ENCODE data around the gene NCAPG2. TPM values are rescaled to one million over a fixed set of nuclear protein-coding genes. Genes with fewer than 3 reads are reported as not detected.
"Not testable (repeated sequence)": the region's sequence is repeated elsewhere in the genome, so short reads cannot be mapped to it uniquely, and the experiment has no call there.

The NCAPG2 gene
- total RNA-seq, 1 experiment from 2014 or later = 27.5 TPM

DNA sequence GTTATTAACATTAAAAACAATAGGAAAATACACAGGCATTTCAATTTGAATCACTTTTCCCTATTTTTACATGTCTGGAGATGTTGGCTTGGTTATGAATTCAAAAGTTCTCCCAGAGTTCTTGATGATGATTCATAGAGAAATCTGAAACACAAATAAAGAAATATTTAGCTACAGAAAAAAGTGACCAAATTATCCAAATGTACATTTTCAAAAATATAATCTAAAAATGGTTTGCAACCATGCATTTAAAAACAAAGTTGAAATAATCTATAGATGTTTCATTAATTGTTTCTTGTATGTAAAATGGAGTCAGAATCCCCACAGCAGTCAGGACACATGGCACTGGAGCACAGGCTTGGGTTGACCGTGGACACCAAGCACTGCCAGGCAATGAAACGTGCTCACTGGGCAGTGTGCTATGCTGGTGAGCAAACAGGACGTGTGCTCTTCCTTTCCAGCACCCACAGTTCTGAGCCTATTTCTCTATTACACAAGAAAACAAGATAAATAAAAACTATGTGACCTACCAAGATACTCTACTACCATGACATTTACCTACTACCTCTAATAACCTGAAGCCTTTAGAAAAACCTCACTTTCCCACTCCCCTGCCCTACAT, 72.9 kb downstream of the NCAPG2 start:
- no peak for DNase-seq (ENCODE audit: low read depth, low spot score)
- in situ Hi-C loops (cut with HindIII; ENCODE audit: low pct_unique_long_range_greater_than_20kb, low sequenced_read_pairs) = no loop called here

DNA sequence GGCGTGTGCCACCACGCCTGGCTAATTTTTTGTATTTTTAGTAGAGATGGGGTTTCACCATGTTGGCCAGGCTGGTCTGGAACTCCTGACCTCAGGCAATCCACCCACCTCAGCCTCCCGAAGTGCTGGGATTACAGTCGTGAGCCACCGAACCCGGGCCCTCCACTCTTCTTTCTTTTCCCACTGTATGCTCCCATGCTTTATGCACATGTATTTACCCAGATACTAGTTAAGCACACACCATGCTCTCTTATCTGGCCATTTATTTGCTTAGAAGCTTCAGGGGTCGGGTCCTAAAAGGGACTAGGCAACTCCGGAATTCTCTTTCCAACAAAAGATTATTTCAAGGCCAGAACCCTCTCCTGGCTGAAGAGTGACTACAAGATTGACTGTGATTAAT, 78.3 kb downstream of the NCAPG2 start:
- not testable (repeated sequence) for DNase-seq (ENCODE audit: low read depth, low spot score)

DNA sequence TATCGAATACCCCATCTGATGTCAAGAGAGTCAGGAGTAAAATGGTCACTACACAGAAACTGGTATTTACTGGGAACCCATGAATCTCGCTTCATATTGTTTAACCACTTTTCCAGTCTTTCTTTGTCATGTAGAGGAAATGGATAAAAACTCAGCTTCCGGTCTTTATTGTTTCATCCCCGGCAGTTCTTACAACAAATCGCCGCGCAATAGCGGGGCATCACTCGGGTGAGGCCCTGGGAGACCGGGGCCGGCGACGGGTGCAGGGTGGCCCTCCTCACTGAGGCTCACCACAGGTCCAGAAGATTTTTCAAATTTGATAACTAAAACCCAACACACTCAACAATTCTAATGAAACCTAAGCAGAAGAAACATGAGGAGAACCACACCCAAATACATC, 81.4 kb downstream of the NCAPG2 start:
- in situ Hi-C loops (cut with HindIII; ENCODE audit: low pct_unique_long_range_greater_than_20kb, low sequenced_read_pairs) = no loop called here

More for the DNA sequence above, 78.3 kb downstream of the NCAPG2 start:
- in situ Hi-C loops (cut with HindIII; ENCODE audit: low pct_unique_long_range_greater_than_20kb, low sequenced_read_pairs) = not testable (repeated sequence)

DNA sequence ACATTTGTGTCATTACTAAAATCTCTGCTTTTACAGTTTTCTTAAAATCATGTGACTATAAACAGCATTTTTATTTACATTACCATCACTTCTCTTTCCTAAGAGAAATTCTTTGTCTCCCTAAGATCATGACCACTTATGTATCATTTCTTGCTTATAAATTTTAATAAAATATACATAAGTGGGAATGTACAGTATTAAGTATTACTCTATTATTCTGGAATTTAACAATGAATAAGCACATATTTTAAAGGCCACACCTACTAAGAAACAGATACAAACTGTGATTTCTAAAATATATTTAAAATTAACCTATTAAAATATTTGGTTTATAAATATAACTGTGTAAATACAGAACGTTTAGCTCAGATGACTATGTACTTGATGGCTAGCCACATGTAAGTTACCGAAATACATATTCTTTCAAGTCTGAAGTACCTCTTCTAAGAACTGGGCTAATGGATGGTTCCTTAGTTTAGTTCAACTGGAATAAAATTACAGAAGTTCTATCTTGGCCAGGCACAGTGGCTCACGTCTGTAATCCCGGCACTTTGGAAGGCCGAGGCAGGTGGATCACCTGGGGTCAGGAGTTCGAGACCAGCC, 83.7 kb downstream of the NCAPG2 start:
- in situ Hi-C loops (cut with HindIII; ENCODE audit: low pct_unique_long_range_greater_than_20kb, low sequenced_read_pairs) = no loop called here
- DNase-seq (ENCODE audit: low read depth, low spot score) = no peak

More for the DNA sequence above, 81.4 kb downstream of the NCAPG2 start:
- DNase-seq (ENCODE audit: low read depth, low spot score) = no peak

DNA sequence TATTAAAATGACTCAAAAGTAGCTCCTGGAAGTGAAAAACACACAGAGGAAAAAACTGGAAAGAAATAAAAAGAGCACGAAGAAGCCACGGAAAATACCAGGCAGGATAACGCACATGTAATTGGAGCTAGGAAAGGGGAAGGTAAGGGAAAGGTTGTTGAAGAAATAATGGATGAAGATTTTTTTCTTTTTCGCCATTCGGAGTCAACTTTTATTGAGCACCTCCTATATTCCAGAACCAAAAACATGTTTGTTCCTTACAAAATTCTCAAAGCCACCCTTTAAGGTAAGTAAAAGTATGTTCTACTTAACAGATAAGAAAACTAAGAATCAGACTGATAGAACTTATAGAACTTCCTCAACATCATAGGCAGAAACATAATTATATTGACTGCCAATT, 84.2 kb downstream of the NCAPG2 start:
- no peak for DNase-seq (ENCODE audit: low read depth, low spot score)
- in situ Hi-C loops (cut with HindIII; ENCODE audit: low pct_unique_long_range_greater_than_20kb, low sequenced_read_pairs) = no loop called here

DNA sequence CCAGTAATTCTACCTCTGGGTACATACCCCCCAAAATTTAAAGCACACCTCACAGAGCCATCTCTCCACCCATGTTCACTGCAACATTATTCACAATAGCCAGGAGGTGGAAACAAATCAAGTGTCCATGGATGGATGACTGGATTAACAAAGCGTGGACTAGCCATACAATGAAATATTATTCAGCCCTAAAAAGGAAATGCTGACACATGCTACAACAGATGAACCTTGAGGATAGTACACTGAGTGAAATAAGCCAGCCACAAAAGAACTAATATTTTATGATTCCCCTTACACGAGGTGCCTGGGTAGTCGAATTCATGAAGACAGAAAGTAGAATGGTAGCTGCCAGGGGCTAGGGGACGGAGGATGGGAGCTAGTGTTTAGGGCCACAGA, 85.9 kb downstream of the NCAPG2 start:
- DNase-seq (ENCODE audit: low read depth, low spot score) = no peak

DNA sequence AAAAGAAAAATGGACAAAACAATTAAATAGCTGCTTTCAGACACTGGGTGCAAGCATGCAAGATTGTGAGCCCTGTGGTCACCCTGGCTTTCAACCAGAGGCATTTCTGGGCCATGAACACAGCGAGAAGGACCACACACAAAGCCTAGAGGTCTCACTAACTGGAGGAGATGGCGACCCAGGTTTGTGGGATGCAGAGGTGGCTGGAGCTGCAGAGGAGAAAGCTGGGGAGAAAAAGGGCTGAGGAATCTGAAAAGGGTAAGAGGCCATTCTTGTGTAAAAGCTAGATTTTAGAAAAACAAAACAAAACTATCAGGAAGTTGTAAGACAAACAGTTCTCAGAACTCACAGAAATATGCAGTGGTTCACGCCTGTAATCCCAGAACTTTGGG, 86.9 kb downstream of the NCAPG2 start:
- in situ Hi-C loops (cut with HindIII; ENCODE audit: low pct_unique_long_range_greater_than_20kb, low sequenced_read_pairs) = no loop called here
- no peak for DNase-seq (ENCODE audit: low read depth, low spot score)

More for the DNA sequence above, 85.9 kb downstream of the NCAPG2 start:
- in situ Hi-C loops (cut with HindIII; ENCODE audit: low pct_unique_long_range_greater_than_20kb, low sequenced_read_pairs) = no loop called here

DNA sequence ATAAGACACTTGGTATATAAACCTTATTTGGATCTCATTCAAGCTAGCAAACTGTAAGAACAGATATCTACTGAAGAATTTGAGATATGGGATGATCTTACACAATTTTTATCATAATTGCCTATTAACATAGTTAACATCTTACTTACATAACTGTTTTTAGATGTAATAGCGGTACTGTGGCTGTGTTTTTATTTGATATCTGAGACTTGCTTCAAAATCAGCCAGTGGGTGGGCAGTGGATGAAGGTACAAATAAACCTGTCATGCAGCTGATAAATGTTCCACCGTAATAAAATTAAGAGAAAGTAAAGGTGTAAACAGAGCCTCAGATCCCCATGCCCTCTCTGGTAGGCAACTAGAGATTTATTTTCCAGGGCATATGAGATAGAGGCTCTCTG, 88.6 kb downstream of the NCAPG2 start:
- in situ Hi-C loops (cut with HindIII; ENCODE audit: low pct_unique_long_range_greater_than_20kb, low sequenced_read_pairs) = no loop called here

DNA sequence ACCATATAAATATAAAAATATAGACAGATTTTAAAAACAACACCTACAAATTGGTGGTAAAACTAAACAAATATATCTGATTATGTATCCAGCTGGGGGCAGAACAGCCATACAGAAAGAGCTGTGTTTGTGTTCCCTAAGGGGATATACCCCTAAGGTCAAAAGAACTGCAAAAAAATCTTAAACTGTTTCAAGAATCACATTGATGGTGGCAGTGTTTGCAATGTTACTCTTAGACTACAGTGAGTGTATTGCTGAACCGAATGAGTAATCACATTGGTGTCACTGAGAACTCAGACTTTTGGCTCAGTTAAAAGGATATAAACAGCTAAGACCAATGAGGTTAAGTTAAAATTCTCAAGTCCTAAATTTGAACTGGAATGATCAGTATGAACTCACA, 89.9 kb downstream of the NCAPG2 start:
- no peak for DNase-seq (ENCODE audit: low read depth, low spot score)
- in situ Hi-C loops (cut with HindIII; ENCODE audit: low pct_unique_long_range_greater_than_20kb, low sequenced_read_pairs) = no loop called here

More for the DNA sequence above, 88.6 kb downstream of the NCAPG2 start:
- DNase-seq (ENCODE audit: low read depth, low spot score) = no peak

DNA sequence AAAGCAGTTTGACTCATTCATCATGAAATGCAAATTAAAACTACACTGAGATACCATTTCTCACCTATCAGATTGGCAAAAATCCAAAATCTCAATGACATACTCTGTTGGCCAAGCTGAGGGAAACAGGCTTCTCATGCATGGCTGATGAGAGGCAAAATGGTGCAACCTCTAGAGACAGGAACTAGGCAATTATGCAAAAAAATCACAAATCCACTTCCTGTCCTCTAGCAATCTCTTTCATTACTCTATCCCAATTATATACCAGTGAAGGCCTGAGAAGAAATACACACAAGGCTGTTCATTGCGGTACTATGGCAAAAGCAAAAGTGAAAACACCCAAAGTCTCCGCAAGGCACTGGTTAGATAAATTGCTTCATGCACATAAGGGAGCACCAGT, 91.1 kb downstream of the NCAPG2 start:
- in situ Hi-C loops (cut with HindIII; ENCODE audit: low pct_unique_long_range_greater_than_20kb, low sequenced_read_pairs) = no loop called here
- DNase-seq (ENCODE audit: low read depth, low spot score) = no peak

DNA sequence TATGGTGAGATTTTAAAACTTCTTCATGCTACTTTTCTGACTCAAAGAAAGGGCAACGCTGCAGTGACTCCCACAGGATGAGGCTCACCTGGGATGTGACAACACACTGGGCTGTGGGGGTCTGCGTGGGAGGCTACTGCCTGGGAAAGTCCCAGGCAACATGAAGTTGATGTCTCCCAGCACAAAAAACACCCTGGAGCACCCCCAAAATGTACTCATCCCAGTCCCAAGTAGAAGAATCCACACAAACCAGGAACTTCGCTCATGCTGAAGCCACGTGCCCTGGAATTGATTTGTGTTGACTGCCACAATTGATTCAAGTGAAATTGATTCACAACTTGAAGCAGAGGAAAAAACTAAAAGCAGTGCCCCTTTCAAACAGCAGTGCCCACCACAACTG, 92.1 kb downstream of the NCAPG2 start:
- in situ Hi-C loops (cut with HindIII; ENCODE audit: low pct_unique_long_range_greater_than_20kb, low sequenced_read_pairs) = no loop called here
- no peak for DNase-seq (ENCODE audit: low read depth, low spot score)

DNA sequence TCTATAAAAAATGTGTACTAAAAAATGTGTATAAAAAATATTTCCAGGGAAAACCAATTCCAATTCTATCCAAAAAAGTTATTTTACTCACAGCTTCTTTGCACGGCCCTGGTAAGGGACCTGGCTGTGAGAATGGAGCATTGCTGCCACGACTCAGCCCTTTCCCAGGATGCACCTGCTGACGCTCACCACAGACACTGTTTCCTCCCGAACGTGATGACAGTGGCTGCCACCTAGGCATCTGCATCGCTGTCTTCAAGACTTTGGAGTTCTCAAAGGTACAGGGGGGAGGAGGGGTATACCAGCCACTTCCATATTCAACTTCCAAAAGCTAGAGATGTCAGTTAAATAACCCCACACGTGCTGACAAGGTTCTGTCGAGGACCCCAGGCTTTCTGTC, 93.1 kb downstream of the NCAPG2 start:
- DNase-seq (ENCODE audit: low read depth, low spot score) = no peak
- in situ Hi-C loops (cut with HindIII; ENCODE audit: low pct_unique_long_range_greater_than_20kb, low sequenced_read_pairs) = no loop called here

DNA sequence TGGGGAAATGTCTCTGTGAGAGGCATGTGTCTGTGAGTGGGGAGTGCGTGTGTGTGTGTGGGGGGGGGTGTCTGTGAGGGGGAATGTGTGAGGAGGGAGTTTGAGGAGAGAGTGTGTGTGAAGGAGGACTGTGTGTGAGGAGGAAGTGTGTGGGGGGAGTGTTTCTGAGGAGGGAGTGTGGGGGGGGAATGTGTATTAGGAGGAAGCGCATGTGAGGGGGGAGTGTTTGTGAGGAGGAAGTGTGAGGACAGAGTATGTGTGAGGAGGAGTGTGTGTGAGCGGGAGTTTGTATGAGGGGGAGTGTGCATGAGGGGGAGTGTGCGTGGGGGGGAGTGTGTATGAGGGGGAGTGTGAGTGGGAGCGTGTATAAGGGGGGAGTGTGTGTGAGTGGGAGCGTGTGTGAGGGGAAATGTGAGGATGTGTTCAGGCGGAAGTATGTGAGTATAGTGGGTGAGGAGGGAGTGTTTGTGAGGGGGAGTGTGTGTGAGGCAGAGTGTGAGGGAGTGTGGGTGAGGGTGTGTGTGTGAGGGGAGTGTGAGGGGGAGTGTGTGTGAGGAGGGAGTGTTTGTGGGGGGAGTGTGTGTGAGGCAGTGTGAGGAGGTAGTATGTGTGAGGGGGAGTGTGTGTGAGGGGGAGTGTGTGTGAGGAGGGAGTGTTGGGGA, 95.2 kb downstream of the NCAPG2 start:
- in situ Hi-C loops (cut with HindIII; ENCODE audit: low pct_unique_long_range_greater_than_20kb, low sequenced_read_pairs) = no loop called here
- no peak for DNase-seq (ENCODE audit: low read depth, low spot score)

DNA sequence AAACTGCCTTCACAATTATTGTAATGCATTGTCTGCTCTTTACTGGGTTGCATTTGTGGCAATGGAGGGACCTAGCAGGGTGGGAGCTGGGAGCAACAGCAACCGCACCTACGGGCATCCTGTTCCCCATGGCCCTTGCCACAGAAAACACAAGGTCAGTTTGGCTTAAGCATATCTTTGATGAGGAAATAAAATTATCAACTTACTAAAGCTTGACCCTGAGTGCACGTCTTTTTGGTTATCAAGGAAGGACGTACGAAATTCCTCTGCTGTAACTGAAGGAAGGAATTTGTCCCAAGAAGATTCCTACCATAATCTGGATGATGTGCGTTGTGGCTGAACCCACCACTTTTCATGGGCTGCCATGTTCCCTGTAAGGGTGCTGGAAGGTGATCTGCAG, 97.0 kb downstream of the NCAPG2 start:
- in situ Hi-C loops (cut with HindIII; ENCODE audit: low pct_unique_long_range_greater_than_20kb, low sequenced_read_pairs) = no loop called here
- no peak for DNase-seq (ENCODE audit: low read depth, low spot score)

DNA sequence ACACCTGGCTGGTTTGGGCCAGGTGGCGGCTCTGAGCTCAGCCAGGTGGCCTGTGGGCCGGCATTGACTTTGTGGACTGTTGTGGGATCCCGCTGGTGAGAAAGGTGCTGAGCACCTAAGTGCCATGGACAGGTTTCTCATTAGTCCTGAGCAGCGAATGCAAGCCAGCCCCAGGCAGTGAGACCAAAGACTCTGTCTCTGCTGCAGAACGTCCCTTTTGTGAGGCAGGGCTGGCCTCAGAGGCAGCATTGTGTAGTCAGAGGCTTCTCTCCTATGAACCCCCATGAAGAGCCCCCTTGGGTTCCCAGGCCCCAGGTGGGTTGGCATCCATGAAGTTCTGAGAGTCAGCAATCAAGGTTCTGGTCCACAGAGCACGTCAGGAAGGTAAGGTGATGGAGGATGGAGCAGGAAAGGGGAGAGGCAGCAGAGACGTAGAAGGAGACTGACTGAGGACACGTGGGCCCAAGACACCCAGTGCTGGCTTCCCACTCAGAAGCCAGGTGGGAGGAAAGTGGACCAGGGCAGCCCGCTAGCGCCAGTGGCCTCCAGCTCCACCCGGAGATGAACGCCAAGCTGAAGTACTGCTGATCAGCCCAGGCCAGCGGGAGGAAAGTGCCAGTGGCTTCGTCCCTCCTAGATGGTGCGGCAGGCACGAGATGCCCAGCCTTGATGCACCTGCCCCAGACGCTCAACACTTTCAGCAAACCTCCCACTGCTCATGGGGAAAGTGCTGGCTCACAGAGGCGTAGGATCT, 97.8 kb downstream of the NCAPG2 start:
- DNase-seq (ENCODE audit: low read depth, low spot score) = no peak
- in situ Hi-C loops (cut with HindIII; ENCODE audit: low pct_unique_long_range_greater_than_20kb, low sequenced_read_pairs) = no loop called here

DNA sequence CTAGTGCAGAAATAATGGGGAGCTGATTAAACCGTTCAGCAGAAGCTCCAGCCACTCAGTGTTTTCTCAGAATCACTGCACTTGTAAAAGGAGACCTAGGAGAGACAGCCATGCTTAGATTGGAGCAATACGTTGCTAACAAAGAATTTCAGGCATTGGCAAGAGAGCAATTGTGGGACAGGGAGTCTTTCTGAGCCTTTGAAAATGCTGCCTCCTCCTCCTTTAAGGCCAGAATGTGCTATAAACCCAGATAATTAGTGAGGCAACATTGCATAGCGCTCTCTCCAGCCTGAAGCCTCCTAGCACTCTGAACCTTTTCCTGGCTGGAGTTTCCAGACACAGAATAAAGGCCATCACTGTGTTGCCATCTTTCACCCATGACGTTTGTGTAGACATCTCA, 98.5 kb downstream of the NCAPG2 start:
- DNase-seq (ENCODE audit: low read depth, low spot score) = no peak
- in situ Hi-C loops (cut with HindIII; ENCODE audit: low pct_unique_long_range_greater_than_20kb, low sequenced_read_pairs) = no loop called here

DNA sequence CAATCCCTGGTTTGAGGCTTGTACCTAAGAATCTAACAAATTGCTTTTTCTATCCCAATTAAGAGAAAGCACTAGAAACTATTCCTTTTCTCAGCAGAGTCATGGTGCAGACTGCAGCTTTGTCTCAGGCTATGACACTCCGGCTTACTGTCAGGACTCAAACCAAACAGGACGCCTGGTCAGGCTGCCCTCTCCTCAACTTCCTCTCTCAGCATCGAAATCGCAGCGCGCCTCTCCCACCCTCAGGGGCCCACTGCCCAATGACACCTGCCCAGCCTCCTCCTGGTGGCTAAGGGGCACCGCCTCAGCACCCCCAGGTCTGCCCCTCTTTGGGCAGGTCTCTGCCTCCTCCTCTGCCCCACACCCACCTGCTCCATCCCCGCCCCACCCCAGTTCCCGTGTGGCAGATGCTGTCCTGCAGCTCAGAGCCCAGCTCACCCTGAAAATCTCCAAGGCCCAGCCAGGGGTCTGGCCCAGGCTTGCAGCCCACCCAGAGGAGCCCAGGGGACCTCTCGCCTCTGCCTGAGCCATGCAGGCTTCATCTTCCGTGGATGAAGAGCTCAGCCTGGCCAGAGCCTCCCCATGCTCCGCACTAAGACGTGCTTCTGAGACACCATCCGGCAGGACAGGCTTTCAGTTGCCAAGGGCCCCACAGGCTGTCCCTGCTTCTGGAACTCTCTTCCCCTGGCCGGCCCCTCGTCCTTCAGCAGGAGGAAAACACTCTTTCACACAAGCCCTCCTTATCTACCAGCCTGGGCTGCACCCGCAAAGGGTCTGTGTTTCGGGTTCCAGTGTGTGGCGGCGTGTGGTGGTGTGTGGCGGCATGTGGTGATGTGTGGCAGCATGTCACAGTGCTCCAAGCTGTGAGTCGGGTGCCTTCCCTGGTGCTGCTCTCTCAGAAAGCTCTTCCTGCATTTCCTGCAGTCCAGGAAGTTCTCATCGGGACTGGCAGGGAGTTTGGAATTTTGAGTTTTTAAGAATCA, 100.5 kb downstream of the NCAPG2 start:
- DNase-seq (ENCODE audit: low read depth, low spot score) = no peak
- in situ Hi-C loops (cut with HindIII; ENCODE audit: low pct_unique_long_range_greater_than_20kb, low sequenced_read_pairs) = no loop called here

All from SK-MEL-5 (cell line).